Stimulated activated CD4-positive, alpha-beta T cell treated with anti-CD3 and anti-CD28 coated beads, Interleukin-4, amount 100 ng/mL, for 4 hours (primary cell): ENCODE data around the gene MAP1LC3B2.

Experiments
- DNase-seq, 2 experiments: peaks; one replicate each; pipeline ENCODE4 v3.0.0-alpha.2; 2020

MAP1LC3B2 gene

DNA sequence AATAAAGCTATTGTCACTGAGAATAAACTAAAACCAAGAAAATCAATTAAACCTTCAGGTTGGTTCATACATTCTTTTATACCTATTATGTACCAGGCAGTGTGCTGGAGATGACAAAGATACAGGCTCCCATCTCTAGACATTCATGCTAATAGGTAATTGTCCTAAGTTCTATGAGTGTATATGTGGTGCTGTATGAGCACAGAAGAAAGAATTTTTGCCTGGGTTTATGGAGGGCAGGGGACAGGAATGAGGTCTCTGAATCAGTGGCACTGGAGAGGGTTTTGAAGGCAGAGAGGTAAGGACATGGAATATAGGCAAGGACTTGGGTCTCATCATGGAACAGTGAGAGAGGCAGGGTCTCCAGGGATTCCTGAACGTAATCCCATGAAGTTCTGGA is 38.7 kb downstream of the MAP1LC3B2 start:
- no peak for DNase-seq

DNA sequence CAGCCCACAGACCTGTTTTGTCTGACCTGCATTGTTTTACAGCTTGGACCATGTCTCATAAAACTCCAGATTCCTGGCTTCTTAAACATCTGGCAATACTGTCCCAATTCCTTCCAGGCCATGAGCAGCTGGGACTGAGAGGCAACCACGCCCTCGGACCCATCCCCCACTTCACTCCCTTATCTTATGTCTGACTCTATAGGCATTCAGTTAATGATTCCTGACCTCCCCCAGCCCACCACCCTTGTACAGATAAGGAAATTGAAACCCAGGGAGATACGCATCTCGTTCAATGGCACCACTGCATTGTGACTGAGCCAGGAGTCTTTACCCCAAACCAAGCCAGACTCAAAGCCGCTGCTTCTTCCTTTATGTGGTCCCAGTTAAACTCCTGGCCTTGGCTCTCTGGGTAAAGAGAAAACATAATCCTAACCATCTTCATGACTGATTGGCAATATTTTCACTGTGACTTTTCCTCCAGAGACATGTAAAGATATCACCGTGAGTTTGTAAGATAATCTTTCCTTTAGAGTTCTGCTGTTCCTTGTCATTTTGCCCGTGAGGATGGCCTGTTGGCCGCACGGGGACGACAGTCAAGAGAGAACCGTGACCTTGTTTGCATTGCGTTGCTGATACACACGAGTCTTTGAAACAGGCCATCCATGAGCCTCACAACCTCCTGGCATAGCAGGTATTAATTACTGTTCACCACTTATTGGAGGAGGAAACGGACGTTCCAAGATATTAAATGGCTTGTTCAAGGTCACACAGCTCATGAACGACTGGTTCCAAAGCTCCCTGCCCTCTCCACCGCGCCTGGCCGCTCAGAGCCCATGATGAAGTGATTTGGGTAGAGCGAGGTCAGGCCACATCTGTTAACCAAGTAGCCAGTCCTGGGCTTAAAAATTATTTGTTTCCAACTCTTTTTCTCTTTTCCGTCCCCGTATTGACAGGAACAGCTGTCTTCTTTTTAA is 39.4 kb downstream of the MAP1LC3B2 start:
- DNase-seq, result no peak

DNA sequence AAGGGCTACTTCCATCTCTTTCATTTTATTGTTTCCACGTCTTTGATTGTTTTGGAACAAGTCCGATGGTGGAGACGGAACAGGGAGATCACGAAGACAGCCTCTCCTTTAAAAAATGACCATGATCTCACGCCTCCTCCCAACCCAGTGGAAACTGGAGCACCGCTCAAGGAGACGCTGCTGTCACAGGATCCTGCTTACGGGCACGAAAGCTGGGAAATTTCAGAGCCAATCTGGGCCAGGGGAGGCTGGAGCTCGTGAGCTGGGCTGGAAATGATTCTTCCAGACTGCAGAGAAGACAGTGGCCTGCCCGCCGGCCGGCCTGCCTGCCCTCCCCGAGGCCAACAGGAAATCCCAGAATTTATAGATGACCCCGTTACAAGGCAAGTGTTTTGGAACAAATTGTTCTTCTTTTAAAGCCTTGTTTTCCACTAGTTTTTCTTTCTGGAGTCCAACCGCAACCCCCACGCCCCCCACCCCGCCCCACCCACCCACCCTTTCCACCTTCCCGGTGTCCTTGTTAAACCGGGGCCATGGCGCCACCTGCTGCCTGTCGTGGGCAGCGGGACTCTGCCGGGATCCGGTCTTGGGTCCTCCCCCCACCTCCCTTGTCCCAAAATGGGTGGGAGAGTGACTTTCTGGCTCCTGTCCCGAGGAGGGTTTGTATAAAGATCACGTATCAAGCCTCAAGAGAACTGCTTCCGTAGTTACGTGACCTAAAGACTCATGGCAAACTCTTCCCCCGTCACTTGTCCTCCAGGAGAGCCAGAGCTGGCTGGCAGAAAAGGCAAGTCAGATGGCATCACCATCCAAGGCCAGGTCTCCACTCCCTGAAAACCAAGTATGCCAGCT is 40.3 kb downstream of the MAP1LC3B2 start:
- DNase-seq, result peak; percentile 48 to 62

DNA sequence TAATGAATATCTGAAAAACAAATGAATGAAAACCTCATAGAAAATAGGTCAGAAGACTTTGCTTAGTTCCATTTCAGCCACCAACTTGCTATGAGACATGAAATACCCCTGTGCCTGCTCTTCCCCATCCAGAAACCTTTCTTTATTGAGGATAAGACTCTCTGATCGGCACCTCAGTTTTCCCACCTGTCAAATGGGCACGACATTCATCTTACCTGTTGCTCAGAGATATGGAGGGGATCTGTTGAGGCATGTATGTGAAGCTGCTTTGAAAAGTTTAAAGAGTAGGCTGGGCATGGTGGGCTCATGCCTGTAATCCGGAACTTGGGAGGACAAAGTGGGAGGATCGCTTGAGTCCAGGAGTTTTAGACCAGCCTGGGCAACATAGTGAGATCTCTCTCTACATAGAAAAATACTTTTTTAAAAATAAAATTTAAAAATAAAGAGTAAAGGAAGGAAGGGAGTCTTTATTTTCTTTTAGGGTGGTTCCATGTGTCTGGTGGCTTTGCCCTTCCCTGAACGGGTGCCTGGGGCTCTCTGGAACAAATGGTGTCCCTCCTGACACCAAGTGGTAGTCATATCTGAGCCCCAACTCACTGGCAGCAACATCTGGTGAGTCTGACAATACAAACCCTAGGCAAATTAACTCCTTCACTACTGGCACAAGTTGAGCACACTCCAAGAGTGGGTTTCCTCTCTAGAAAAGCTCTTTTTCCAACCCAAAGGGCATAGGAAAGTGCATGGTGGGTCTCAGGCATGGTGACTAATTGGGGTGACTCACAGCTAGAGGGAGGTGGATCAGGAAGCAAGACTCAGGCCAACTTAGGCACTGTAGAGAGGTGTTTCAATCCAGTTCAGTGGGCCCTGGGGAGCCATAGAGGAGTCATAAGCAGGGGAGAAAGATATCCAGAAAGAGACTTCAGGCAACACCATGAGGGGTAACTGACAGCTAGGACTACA is 42.1 kb downstream of the MAP1LC3B2 start:
- DNase-seq, result peak in 1 of 2 experiments; percentile 9

DNA sequence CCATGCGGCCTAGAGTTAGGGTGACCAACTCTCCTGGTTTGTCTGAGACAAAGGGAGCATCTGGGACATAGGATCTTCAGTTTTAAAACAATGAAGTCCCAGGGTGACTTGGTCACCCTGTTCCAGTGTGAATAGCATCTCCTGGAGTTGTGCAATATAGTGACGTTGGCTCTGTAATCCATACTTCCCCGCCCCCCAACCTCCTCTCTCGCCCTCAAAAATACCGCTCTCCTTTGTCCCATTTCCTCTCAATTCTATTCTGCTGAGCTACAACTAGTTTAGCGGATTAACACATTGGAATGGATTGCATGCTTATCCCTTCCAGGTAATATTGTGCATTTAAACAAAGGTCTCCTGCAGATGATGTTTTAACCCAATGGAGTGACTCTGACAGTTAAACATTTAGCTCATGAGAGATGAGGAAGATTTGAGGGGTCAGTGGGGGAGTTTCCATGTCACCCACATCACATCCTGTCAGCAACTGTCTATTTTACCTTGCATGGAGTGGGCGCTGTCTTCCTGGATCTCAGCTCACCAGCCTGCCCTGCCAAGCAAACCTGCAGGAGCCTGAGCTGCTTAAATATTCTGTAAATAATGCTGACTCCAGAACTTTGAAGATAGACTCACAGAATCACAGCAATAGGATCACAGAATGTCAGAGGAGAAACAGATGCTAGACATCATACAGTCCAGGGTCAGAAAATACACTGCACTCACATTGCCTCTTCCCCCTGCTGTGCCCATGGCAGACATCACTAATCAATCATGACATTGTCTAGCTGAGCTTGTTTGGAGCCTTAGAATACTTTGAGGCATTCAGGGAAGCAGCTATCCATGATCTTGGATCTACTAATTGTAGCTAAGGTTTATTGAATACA is 43.0 kb downstream of the MAP1LC3B2 start:
- DNase-seq, result no peak

GRCh38 chr12:116603546-116604177 is 44.5 kb downstream of the MAP1LC3B2 start:
- DNase-seq, result no peak

DNA sequence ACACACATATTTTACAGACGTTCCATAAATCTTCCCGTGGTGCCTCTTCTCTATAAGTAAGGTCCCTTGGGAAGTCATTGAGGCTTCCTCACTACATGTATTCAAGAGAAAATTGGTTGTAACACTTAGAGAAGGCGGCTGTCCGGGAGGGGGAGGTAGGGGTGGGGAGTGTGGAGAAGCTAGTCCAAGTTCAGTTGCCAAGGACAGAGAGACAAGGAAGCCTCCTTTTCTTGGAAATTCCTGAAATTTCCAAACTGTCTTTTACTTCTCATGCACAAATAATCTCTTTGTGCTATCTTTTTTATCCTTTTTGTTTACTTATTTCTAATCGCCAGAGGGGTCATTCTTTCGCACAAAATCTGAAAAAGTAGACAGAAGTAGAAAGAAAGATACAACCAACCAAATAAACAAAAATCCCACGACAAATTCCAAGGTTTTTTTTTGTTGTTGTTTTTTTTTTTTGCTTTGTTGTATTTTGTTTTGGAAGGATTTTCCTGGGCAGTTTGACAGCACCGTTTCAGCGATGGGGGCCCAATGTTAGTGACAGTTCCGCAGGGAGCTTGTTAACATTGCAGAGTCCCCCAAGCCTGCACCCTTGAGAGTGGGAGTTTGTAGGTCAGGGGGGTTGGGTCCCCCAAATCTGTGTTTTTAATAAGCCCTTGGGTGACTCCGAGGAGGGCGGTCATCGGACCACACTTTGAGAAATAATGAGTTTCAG is 45.2 kb downstream of the MAP1LC3B2 start:
- no peak for DNase-seq

DNA sequence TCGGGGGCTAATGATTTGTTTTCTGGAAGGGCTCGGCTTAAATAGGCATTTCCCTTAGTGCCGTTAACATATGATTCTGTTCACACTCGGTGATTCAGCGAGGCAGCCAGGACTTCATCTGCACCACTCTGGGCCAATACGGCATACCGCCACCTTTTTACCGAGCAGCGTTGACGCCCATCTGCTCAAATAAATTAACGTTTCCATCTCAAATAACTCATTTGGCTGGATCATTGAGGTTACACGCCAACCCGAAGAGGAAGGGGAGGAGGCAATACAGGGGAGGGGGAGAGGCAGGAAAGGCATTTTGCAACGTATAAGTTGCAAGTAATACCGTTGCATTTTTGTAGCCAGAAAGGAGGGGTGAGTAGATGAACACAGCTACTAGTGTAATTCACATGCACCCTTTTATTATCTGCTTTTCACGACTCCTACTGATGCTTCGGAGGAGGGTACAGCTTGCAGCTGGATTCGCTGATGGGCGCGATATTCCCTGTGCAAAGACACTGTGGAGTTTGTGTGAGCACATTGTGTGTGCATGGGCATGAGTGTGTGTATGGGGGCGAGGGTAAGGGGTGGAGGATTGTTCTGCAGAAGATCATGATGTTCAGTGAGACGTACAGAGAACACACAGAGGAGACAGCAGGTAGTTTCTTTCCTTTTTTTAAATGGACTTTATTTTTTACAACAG is 45.9 kb downstream of the MAP1LC3B2 start:
- DNase-seq, result no peak

- DNase-seq, result no peak
Measured at GRCh38 chr12:116606397-116606796, 47.2 kb downstream of the MAP1LC3B2 start.

DNA sequence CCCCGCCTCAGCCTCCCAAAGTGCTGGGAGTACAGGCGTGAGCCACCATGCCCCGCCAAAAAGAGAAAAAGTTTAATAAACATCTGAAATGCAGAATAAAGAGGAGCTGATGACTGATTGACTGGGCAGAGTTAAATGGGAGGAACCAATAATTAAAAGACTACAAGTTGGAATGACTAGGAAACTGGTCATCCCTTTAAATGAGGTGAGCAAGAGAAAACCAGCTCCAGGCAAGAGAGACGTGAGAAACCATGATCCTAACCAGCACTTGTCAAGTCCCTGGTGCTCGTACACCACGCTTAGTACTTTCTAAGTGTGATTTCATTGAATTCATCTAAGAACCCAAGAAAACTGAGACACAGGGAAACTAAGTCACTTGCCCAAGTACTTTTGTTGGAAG is 47.9 kb downstream of the MAP1LC3B2 start:
- no peak for DNase-seq

DNA sequence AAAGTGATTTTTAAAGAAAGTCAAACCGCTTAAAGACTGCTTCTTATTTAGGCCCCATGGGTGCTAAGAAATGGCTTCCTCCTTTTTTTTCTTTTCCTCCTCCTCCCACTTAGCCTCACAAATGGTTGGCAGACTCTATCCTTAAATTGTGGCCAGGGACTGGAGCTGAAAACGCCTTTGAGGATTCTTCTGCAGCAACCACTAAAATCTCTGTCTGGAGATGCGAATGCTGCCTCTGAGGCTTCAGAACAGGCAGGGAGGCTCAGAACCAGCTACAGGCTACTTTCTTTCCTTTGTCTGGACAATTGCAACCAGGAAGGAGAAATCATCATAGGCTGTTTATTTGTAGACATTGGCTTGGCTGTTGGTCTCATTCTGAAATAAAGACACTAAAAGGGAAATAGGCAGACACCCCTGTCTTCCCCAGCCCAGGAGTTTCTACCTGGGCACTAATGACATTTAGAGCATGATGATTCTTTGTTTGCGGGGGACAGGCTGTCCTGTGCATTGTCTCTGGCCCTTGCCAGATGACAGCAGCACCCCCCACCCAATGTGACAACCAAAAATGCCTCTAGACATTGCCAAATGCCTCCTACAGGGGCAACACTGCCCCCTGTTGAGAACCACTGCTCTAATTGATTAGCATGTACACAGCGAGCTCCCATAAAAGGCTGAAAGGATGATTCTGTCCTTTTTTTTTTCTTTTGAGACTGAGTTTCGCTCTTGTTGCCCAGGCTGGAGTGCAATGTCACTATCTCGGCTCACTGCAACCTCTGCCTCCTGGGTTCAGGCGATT is 50.3 kb downstream of the MAP1LC3B2 start:
- DNase-seq, result peak; percentile 14 to 15

- DNase-seq, result no peak
Measured at GRCh38 chr12:116610971-116611541, 51.9 kb downstream of the MAP1LC3B2 start.

- DNase-seq, result no peak
Measured at GRCh38 chr12:116612436-116612835, 53.3 kb downstream of the MAP1LC3B2 start.

DNA sequence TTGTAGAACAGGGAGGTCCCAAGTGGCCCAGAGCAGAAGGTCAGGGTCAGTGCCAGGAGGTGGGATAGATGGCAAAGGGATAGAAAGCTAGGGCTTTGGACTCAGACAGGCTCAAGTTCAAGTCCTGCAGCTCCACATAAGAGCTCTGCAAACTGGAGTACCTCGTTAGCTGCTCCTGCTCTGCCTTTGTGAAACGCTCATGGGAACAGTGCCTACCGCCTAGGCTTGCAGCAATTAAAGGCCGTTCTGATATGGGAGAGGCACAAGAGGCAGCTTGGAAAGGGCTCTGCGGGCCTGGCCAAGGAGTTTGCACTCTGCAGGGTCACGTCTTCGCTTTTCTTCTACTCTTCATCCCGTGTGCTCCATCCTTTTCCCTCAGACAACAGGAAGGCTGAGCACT is 54.1 kb downstream of the MAP1LC3B2 start:
- DNase-seq, result no peak

DNA sequence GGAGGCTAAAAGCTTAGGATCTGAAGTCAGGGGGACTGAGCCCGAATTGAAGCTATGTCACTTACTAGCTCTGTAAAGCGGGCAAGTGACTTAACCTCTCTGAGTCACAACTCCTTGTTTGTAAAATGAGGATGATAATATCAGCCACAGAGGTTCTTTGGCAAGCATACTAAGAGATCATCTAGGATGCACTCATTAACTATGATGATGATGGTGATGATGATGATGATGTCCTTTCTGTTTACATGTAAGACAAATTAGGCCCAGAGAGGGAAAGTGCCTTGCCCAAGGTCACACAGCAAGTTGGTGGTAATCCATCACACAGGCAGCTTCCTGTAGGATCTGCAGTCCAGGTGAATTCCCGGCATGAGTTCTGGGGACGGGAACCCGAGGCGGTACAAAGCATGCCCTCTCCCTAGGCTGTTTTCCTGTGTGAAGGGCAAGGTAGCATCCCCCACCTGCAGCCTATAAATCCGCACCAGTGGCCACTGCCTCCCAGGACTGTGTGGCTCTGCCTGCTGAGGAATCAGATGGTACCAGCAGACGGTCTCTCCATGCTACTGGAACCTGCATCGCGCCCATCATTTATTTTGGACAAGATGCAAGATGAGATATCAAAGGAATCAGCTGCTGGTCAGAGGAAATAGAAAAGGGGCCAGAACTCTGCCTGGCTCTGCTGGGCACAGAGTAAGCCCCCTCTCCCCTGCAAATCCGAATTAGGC is 55.2 kb downstream of the MAP1LC3B2 start:
- DNase-seq, result no peak

DNA sequence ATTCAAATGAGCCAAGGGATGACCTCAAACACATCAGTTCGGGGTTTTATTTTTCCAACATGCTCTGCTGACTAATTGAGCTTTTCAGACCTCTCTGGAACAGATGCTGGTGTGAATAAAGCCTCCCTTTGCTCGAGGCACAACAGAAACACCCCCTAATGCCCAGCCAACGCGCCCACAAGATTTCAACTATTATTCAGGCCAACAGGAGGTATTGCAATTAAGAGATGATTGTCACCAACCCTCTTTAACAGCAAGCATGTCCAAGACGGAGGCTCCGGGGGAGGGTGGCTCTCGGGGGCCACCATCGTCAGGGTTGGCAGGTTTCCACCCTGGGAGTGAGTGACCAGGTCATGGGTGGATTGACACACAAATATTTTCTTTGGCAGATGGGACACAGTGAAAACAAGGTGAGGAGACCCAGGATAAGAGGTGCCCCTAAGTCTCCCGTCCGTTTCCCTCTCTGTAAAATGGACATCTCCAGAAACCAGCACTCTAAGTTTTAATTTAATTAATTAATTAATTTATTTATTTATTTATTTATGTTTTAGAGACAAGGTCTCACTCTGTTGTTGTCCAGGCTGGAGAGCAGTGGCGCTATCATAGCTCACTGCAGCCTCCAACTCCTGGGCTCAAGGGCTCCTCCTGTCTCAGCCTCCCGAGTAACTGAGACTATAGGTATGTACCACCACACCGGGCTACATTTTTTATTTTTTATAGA is 56.1 kb downstream of the MAP1LC3B2 start:
- DNase-seq, result no peak
